Ishikawa (cell line): Measurements from ENCODE around the gene RADIL.

Source experiments
- CREB1 ChIP-seq: IDR thresholded peaks from 2 replicates; pipeline ENCODE4 v1.6.1; 2012; ENCODE audit warnings: low read depth
- EGR1 ChIP-seq: IDR thresholded peaks from 2 replicates; pipeline ENCODE4 v1.6.1; 2012
- EP300 ChIP-seq: IDR thresholded peaks from 2 replicates; pipeline ENCODE4 v1.6.1; 2012; ENCODE audit warnings: borderline replicate concordance
- FOXM1 ChIP-seq: IDR thresholded peaks from 2 replicates; pipeline ENCODE4 v1.6.1; 2012; ENCODE audit warnings: low read depth, borderline replicate concordance
- MAX ChIP-seq: IDR thresholded peaks from 2 replicates; pipeline ENCODE4 v1.6.1; 2012
- RAD21 ChIP-seq: IDR thresholded peaks from 2 replicates; pipeline ENCODE4 v1.6.1; 2012; ENCODE audit warnings: low read depth
- REST ChIP-seq: IDR thresholded peaks from 2 replicates; pipeline ENCODE4 v1.6.1; 2012; ENCODE audit warnings: low read depth, mild to moderate bottlenecking
- TAF1 ChIP-seq: IDR thresholded peaks from 2 replicates; pipeline ENCODE4 v1.6.1; 2012; ENCODE audit warnings: low read depth, mild to moderate bottlenecking
- TCF12 ChIP-seq: IDR thresholded peaks from 2 replicates; pipeline ENCODE4 v1.6.1; 2012; ENCODE audit warnings: low read depth
- TEAD4 ChIP-seq: IDR thresholded peaks from 2 replicates; pipeline ENCODE4 v1.6.1; 2012
- YY1 ChIP-seq: IDR thresholded peaks from 2 replicates; pipeline ENCODE4 v1.6.1; 2012; ENCODE audit warnings: low read depth
- ZBTB7A ChIP-seq: IDR thresholded peaks from 2 replicates; pipeline ENCODE4 v1.6.1; 2012; ENCODE audit warnings: low read depth
- TF ChIP-seq, protein P1 (sequence below): IDR thresholded peaks from 2 replicates; pipeline ENCODE4 v1.6.1; 2012

GRCh38 chr7:4928445-4928844 is 44.9 kb upstream of the RADIL start:
- TF ChIP-seq TAF1 (no peak), EP300 (no peak), EGR1 (no peak), TCF12 (no peak), REST (no peak), MAX (no peak), RAD21 (no peak), FOXM1 (no peak), YY1 (no peak), CREB1 (no peak), TEAD4 (no peak), ZBTB7A (no peak)
- TF ChIP-seq, protein P1, sequence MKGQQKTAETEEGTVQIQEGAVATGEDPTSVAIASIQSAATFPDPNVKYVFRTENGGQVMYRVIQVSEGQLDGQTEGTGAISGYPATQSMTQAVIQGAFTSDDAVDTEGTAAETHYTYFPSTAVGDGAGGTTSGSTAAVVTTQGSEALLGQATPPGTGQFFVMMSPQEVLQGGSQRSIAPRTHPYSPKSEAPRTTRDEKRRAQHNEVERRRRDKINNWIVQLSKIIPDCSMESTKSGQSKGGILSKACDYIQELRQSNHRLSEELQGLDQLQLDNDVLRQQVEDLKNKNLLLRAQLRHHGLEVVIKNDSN: no peak
